Measurements from ENCODE around the gene DHRS11.
"Not testable (repeated sequence)": the region's sequence is repeated elsewhere in the genome, so short reads cannot be mapped to it uniquely, and the experiment has no call there.

DHRS11 gene

DNA sequence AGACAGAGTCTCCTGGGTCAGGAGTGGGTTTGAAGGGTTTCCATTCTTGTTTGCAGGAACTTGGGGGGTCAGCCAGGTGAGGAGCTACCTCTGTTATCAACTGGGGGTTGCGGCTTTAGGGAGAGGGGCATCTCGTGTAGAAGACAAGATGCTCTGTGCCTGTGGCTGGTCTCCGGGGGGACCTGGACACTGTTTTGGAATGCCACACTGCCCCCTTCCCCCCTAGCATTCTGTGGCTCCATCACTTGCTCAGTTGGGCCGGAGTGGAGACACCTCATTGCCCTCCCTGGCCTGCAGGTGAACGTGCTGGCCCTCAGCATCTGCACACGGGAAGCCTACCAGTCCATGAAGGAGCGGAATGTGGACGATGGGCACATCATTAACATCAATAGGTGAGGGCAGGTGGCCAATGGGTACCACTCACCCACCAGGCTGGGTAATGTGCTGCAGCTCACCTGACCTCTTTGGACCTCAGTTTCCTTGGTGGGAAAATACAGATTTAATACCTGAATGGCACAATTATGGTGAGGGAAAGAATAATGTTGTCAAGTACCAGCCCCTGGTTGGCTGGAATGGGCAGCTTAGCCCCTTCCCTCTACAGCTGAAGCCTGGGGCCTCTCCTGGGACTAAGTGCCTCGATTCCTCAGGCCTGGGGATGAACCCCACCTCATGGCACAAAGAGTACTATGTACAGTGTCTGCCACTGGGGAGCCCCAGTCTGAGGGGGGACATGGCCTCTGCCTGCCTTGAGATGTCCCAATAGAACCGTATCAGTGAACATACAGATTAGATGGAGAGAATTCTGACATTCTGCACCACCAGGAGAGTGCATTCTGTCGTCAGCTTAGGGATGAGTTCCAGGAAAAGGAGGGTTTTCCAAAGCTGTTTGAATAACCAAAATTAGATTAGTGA lies 6.4 kb downstream of the DHRS11 start:
- H3K27me3 ChIP-seq (ENCODE audit: control insufficient read depth, insufficient read depth, low read length), result no peaks in the 10 kb centered on the region
- no peak overlapping the region for H3K9ac ChIP-seq (ENCODE audit: low read length)
- no peak overlapping the region for H3K4me3 ChIP-seq (ENCODE audit: low read length)
- H3K27ac ChIP-seq (ENCODE audit: low read depth, low read length), result no peak overlapping the region
- no peaks in the 10 kb centered on the region for H3K36me3 ChIP-seq (ENCODE audit: control insufficient read depth, insufficient read depth, low read length)
- H3K4me1 ChIP-seq (ENCODE audit: control insufficient read depth, insufficient read depth, low read length), result peaks cover 5% of the 10 kb centered on the region

DNA sequence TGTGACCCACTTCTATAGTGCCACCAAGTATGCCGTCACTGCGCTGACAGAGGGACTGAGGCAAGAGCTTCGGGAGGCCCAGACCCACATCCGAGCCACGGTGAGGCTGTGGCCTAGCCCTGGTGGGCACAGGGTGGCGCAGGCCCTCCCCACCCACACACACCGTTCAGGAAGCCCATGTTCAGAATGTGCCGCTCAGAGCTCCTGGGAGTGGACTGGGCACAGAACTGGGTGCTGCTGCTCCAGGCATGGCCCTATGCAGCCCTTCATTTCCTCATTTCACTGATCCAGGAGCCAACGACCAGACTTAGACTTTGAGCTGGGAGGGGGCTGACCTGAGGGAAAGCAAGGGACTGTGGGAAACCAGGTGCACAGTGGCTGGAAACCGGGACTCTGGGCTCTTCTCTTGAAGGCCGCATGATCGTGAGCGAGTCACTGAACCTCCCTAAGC lies 7.3 kb downstream of the DHRS11 start:
- H3K27me3 ChIP-seq (ENCODE audit: control insufficient read depth, insufficient read depth, low read length), result no peaks in the 10 kb centered on the region
- H3K9ac ChIP-seq (ENCODE audit: low read length), result no peak overlapping the region
- peaks cover 5% of the 10 kb centered on the region for H3K4me1 ChIP-seq (ENCODE audit: control insufficient read depth, insufficient read depth, low read length)
- H3K4me3 ChIP-seq (ENCODE audit: low read length), result no peak overlapping the region
- no peaks in the 10 kb centered on the region for H3K36me3 ChIP-seq (ENCODE audit: control insufficient read depth, insufficient read depth, low read length)
- no peak overlapping the region for H3K27ac ChIP-seq (ENCODE audit: low read depth, low read length)

GRCh38 chr17:36599546-36600250 lies 8.0 kb downstream of the DHRS11 start:
- H3K4me3 ChIP-seq (ENCODE audit: low read length), result no peak overlapping the region
- H3K9ac ChIP-seq (ENCODE audit: low read length), result no peak overlapping the region
- H3K4me1 ChIP-seq (ENCODE audit: control insufficient read depth, insufficient read depth, low read length), result peaks cover 5% of the 10 kb centered on the region
- no peaks in the 10 kb centered on the region for H3K27me3 ChIP-seq (ENCODE audit: control insufficient read depth, insufficient read depth, low read length)
- no peak overlapping the region for H3K27ac ChIP-seq (ENCODE audit: low read depth, low read length)
- no peaks in the 10 kb centered on the region for H3K36me3 ChIP-seq (ENCODE audit: control insufficient read depth, insufficient read depth, low read length)

- no peaks in the 10 kb centered on the region for H3K36me3 ChIP-seq (ENCODE audit: control insufficient read depth, insufficient read depth, low read length)
- H3K4me1 ChIP-seq (ENCODE audit: control insufficient read depth, insufficient read depth, low read length), result peaks cover 5% of the 10 kb centered on the region
- H3K4me3 ChIP-seq (ENCODE audit: low read length), result peak overlapping the region; percentile 96
- peak overlapping the region; percentile 78 for H3K27ac ChIP-seq (ENCODE audit: low read depth, low read length)
- H3K27me3 ChIP-seq (ENCODE audit: control insufficient read depth, insufficient read depth, low read length), result no peaks in the 10 kb centered on the region
- H3K9ac ChIP-seq (ENCODE audit: low read length), result no peak overlapping the region
Measured at GRCh38 chr17:36600465-36600864, 8.8 kb downstream of the DHRS11 start.

GRCh38 chr17:36600936-36601302 lies 9.2 kb downstream of the DHRS11 start:
- Histone ChIP-seq H3K9ac (ENCODE audit: low read length) (peak overlapping the region; percentile 28), H3K27ac (ENCODE audit: low read depth, low read length) (peak overlapping the region; percentile 78), H3K4me3 (ENCODE audit: low read length) (peak overlapping the region; percentile 96), H3K4me1 (ENCODE audit: control insufficient read depth, insufficient read depth, low read length) (peaks cover 5% of the 10 kb centered on the region), H3K27me3 (ENCODE audit: control insufficient read depth, insufficient read depth, low read length) (no peaks in the 10 kb centered on the region), H3K36me3 (ENCODE audit: control insufficient read depth, insufficient read depth, low read length) (no peaks in the 10 kb centered on the region)

- H3K36me3 ChIP-seq (ENCODE audit: control insufficient read depth, insufficient read depth, low read length), result no peaks in the 10 kb centered on the region
- H3K9ac ChIP-seq (ENCODE audit: low read length), result peak within 1 kb of the TSS; percentile 78
- no peaks in the 10 kb centered on the region for H3K27me3 ChIP-seq (ENCODE audit: control insufficient read depth, insufficient read depth, low read length)
- H3K4me3 ChIP-seq (ENCODE audit: low read length), result peak within 1 kb of the TSS; percentile 96
- peaks cover 5% of the 10 kb centered on the region for H3K4me1 ChIP-seq (ENCODE audit: control insufficient read depth, insufficient read depth, low read length)
- H3K27ac ChIP-seq (ENCODE audit: low read depth, low read length), result peak within 1 kb of the TSS; percentile 78
Measured at GRCh38 chr17:36601303-36602029, 9.8 kb downstream of the DHRS11 start, which contains the start of gene MRM1. Gene MRM1, plus strand, starts transcription at chr17:36601583. Its CDS starts 228 bp downstream, at chr17:36601811.

DNA sequence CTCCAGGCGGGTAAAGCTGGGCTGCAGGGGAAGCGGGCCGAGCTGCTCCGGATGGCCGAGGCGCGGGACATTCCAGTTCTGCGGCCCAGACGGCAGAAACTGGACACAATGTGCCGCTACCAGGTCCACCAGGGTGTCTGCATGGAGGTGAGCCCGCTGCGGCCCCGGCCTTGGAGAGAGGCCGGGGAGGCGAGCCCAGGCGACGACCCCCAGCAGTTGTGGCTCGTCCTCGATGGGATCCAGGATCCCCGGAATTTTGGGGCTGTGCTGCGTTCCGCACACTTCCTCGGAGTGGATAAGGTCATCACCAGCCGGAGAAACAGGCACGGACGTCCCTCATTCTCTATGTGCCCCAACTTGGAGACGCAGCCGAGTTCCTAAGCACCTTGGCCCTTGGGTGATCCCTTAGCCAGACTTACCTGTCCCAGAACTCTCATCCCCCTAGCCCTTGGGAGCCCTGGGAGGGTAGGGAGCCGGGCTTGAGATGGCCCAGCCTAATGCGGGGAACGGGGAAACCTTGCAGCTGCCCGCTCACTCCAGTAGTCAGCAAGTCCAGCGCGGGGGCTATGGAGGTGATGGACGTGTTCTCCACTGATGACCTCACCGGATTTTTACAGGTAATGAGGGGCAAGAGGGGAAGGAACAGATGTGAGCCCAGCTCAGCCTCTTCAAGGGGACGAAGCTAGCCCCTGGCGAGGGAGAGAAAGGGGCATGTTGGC lies 10.5 kb downstream of the DHRS11 start:
- H3K9ac ChIP-seq (ENCODE audit: low read length), result peak overlapping the region; percentile 78
- peak overlapping the region; percentile 96 for H3K4me3 ChIP-seq (ENCODE audit: low read length)
- H3K4me1 ChIP-seq (ENCODE audit: control insufficient read depth, insufficient read depth, low read length), result peaks cover 5% of the 10 kb centered on the region
- H3K36me3 ChIP-seq (ENCODE audit: control insufficient read depth, insufficient read depth, low read length), result no peaks in the 10 kb centered on the region
- peak overlapping the region; percentile 78 for H3K27ac ChIP-seq (ENCODE audit: low read depth, low read length)
- no peaks in the 10 kb centered on the region for H3K27me3 ChIP-seq (ENCODE audit: control insufficient read depth, insufficient read depth, low read length)

- H3K4me3 ChIP-seq (ENCODE audit: low read length), result peak overlapping the region; percentile 96
- no peak overlapping the region for H3K9ac ChIP-seq (ENCODE audit: low read length)
- H3K36me3 ChIP-seq (ENCODE audit: control insufficient read depth, insufficient read depth, low read length), result no peaks in the 10 kb centered on the region
- no peaks in the 10 kb centered on the region for H3K27me3 ChIP-seq (ENCODE audit: control insufficient read depth, insufficient read depth, low read length)
- peaks cover 5% of the 10 kb centered on the region for H3K4me1 ChIP-seq (ENCODE audit: control insufficient read depth, insufficient read depth, low read length)
- no peak overlapping the region for H3K27ac ChIP-seq (ENCODE audit: low read depth, low read length)
Measured at GRCh38 chr17:36602924-36603384, 11.3 kb downstream of the DHRS11 start.

GRCh38 chr17:36605028-36605427 lies 13.3 kb downstream of the DHRS11 start:
- H3K36me3 ChIP-seq (ENCODE audit: control insufficient read depth, insufficient read depth, low read length); H3K4me3 ChIP-seq (ENCODE audit: low read length); H3K9ac ChIP-seq (ENCODE audit: low read length); H3K4me1 ChIP-seq (ENCODE audit: control insufficient read depth, insufficient read depth, low read length); H3K27ac ChIP-seq (ENCODE audit: low read depth, low read length); H3K27me3 ChIP-seq (ENCODE audit: control insufficient read depth, insufficient read depth, low read length): not testable (repeated sequence)

GRCh38 chr17:36608280-36608679 lies 16.6 kb downstream of the DHRS11 start:
- Histone ChIP-seq H3K36me3 (ENCODE audit: control insufficient read depth, insufficient read depth, low read length) (no peaks in the 10 kb centered on the region), H3K4me3 (ENCODE audit: low read length) (no peak overlapping the region), H3K9ac (ENCODE audit: low read length) (no peak overlapping the region), H3K4me1 (ENCODE audit: control insufficient read depth, insufficient read depth, low read length) (no peaks in the 10 kb centered on the region), H3K27ac (ENCODE audit: low read depth, low read length) (no peak overlapping the region), H3K27me3 (ENCODE audit: control insufficient read depth, insufficient read depth, low read length) (no peaks in the 10 kb centered on the region)

GRCh38 chr17:36608794-36609497 lies 17.3 kb downstream of the DHRS11 start:
- Histone ChIP-seq H3K4me3 (ENCODE audit: low read length) (no peak overlapping the region), H3K4me1 (ENCODE audit: control insufficient read depth, insufficient read depth, low read length) (no peaks in the 10 kb centered on the region), H3K9ac (ENCODE audit: low read length) (no peak overlapping the region), H3K27me3 (ENCODE audit: control insufficient read depth, insufficient read depth, low read length) (no peaks in the 10 kb centered on the region), H3K36me3 (ENCODE audit: control insufficient read depth, insufficient read depth, low read length) (no peaks in the 10 kb centered on the region), H3K27ac (ENCODE audit: low read depth, low read length) (no peak overlapping the region)

All from rectal smooth muscle tissue (tissue), 1 donor.